HG02840 (cell line): ENCODE results near the gene SCAMP4.

Source experiments
- ATAC-seq: cut with Tn5 transposase; IDR thresholded peaks from one replicate; pipeline ENCODE4 v1.9.1; 2021; ENCODE audit warnings: mild to moderate bottlenecking, moderate library complexity, moderate number of reproducible peaks; ENCODE audit not compliant: unreplicated experiment, low FRiP score

SCAMP4 gene

DNA sequence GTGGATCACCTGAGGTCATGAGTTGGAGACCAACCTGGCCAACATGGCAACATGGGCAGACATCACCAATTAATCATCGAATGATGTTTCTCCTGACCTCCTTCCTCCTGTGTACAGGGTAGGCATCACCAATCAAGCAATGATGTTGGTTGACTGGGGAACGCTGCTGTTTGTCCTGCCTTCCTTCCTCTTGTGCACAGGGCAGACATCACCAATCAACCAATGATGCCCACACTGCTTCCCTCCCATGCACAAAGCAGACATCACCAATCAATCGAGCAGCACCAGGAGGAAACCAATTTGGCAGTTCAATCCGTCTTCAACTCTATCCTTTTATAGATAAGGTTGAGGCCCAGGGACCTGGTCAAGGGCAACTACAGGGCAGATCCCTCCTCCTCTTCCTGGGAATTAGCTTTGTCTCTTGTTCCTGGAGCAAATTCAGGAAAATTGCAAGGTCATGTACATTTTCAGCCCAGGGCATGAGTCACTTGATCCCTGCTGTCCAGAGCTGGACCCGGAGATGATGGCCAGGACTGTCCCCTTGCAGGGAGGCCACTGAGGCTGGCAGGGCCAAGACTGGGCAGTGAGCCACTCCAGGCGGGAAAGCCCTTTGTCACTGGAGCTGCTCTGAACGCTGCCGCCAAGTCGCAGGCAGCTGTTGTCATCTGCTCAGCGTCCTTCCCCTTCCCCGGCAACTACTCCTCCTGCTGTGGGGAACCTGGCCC, 30.4 kb downstream of the SCAMP4 start:
- ATAC-seq, result no peak

DNA sequence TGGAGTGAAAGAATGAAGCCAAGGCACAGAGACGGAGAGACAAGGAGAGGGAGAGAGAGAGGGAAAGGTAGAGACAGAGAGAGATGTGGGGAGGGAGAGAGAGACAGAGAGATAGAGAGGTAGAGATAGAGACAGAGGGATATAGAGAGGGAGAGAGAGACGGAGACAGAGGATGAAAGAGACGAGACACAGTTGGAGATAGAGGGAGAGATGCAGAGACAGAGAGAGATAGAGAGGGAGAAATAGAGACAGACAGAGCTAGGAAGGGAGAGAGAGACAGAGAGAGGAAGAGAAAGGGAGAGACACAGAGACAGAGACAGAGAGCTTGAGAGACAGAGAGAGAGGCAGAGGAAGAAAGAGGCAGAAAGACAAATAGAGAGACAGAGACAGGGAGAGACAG, 31.2 kb downstream of the SCAMP4 start:
- no peak for ATAC-seq

DNA sequence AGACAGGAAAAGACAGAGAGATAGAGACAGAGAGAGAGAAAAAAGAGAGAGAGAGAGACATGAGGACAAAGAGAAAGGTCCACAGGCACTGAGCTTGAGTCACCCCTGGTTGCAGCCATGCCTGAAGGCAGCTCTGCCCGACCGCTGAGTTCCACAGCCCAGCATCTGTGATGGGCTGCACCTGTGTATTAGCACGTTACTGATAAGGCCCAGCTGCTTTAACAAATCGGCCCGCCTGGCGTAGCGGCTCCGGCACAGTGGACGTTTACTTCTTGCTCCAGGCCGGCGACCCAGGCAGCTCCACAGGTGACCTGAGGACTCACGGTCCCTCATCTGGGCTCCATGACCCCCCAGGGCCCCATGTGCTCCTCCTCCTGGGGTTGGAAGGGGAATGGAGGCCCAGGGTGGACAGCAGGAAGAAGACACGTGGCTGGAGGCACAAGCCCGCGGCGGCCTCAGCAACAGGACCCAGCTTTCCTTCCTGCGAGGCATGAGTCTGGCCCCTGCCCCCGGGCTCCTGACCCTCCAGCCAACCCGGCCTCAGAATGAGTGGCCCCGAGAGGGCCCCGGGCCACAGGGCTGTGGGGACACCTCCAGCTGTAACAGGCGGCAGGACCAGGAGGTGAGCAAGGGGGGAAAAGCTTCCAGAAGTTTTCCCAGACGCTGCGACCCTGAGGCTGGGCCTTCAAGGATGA, 31.9 kb downstream of the SCAMP4 start:
- ATAC-seq, result no peak

- ATAC-seq, result no peak
Observed at GRCh38 chr19:1938071-1938470, 32.9 kb downstream of the SCAMP4 start.

DNA sequence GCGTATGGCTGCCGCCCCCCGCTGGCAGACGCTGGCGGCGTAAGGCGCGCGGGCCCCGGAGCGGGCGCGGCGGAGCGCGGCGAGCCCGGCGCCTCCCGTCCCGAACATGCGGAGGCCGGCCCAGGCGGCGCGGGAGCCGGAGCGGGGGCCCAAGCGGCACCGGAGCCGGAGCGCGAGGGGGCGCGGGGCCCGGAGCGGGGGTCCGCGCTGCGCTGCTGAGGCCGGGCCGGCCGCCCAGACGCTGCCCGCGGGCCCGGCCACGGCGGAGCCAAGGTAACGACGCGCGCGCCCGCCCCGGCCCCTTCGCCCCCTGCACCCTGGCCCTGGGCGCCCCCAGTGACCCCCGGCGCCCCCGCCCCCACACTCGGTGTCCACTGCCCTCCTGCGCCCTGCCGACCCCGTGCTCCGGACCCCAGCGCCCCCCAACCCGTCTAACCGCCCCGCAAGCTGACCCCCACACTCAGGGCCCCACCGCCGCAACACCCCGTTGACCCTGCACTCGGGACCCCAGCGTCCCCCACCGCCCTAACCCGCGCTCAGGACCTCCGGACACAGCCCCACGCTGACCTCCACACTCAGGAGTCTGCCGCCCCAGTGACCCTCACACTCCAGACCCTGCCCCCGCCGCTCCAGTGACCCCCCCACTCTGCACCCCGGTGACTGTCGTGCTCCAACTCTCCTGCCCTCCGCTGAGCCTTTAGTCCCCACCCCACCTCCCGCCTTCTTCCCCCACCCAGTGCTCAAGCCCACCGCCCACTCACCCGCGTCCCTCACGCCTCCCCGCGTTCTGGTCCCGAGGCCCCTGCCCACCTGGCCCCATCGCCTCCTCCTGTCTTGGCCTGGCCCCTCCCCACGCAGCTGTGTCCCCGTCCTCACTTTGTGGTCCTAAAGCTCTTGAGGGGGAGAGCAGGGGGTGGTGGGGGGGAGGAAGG, 36.2 kb downstream of the SCAMP4 start, which contains the start of gene CSNK1G2:
TSS of gene CSNK1G2 (plus strand) at position 27 of the 932 bp plus-strand sequence. CDS start 28,601 bp downstream, outside the sequence.
- no peak for ATAC-seq

DNA sequence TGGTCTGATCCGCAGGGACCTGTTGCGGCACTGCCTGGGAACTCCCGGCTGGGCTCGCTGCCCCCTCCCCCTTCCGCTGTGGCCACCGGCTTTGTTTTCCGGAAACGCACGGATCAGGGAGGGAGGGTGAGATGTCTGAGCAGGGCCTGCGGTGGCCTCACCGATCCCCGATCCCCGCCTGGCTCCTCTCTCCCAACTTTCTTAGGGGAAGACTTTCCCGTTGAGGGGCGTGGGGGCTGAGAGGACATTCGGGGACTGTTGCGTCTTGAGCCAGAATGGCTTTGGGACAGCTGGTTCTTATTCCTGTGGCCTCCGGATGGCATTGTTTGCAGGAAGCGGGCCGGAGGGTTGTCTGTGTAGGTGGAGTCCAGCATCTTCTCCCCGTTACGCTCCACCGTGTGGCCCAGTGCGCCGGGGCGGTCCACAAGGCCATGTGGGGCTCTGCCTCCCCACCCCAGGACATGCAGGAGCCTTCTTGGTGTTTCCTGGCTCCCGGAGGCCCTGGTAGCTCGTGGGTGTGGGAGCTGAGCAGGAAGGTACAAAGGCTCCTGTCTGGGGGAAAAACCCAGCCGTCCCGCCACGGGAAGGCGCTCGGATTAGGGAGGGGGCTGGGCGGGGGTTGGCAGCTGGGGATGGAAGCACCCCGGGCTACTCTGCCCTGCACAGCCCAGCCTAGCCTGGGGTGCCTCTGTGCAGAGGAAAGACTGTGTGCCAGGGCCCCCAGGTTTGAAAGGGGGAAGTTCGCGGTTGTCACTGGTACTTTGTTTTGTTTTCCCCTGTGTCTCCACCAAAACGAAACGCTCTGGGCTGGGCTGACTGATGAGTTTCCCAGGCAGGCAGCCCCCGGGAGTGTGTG, 37.1 kb downstream of the SCAMP4 start:
- no peak for ATAC-seq

DNA sequence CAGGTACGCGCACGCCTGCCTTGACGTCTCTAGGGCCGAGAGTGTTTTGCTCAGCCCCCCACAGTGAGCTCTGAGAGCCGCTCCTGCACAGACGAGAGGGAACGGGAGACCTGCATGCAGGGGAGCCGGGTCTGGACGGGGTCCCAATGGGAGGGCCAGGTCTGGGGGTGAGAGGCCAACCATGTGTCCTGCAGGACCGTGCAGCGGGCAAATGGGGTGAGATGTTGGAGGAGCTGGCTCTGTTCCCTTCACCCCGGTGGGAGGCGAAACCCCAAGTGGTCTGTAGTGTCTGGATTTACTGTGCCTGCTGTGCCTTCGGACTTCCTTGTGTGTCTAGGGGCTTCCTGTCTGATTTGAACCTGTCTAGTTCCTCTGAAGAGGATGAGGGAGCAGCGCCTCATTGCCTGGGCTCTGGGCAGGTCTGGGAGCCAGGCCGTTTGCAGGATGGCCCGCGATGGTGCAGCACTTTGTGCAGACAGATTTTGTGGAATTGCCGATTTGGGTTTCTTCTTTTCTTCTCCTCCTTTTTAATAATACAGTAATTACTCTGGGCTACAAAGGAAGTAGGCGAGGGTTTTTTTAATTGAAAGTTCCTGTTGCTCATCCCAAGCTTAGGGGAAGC, 37.8 kb downstream of the SCAMP4 start:
- ATAC-seq, result no peak

DNA sequence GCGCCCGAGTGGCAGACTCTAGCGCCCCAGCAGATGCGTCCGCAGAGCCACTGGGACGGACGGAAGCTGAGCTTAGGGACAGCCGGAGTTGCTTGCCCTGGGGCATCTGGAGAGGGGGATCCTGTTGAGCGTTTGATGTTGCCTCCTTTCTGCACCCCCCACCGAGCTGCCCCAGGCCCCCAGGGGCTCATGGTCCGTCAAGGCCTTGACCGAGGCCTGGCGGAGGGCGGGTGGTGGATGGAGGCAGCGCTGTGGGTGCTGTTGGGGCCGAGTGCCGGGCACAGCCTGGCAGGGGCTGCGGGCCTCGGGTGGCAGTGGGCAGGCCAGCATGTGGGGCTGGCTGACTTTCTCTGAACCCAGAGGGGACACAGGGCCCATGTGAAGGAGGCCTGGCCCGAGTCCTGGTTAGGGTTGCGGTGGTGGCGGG, 38.5 kb downstream of the SCAMP4 start:
- ATAC-seq, result no peak

DNA sequence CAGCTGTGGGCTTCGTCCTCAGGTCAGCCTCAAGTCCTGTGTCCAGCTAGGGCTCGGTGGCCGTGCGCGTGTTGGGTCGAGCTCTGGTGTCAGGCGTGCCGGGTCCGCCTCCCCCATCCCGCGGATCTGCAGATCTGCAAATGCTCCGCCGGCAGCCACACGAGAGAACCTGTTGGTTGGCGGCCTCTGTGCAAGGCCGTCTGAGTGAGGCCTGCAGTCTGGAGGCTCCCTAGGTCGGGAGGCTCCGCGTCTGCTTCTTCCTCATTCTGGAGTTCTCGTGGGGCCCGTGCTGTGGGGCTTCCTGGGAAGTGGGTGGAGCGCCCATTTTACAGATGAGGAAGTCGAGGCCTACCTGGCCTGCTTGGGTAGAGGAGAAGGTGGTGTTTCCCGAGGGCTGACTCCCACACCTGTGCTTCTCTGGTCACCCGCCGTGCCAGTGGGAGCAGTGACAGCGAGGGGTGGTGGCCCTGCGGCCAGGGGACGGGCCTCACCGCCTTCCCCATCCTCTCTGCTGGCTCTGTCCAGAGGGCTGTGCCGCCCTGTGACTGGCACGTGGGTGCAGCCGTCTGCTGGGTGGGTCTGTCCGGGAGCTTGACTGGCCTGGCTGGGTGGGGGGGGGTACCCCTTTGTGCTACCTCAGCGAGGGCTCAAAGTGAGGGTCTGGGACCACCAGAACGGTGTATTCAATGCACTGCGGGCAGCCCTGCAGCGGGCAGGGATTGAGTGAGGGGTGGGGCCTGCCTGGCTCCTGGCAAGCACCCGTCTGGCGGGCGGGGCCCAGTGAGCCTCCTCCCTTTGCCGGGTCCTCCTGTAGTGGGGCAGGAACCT, 39.1 kb downstream of the SCAMP4 start:
- ATAC-seq, result no peak

- ATAC-seq, result no peak
Observed at GRCh38 chr19:1944916-1945561, 39.8 kb downstream of the SCAMP4 start.

GRCh38 chr19:1945899-1946298, 40.7 kb downstream of the SCAMP4 start:
- ATAC-seq, result no peak

DNA sequence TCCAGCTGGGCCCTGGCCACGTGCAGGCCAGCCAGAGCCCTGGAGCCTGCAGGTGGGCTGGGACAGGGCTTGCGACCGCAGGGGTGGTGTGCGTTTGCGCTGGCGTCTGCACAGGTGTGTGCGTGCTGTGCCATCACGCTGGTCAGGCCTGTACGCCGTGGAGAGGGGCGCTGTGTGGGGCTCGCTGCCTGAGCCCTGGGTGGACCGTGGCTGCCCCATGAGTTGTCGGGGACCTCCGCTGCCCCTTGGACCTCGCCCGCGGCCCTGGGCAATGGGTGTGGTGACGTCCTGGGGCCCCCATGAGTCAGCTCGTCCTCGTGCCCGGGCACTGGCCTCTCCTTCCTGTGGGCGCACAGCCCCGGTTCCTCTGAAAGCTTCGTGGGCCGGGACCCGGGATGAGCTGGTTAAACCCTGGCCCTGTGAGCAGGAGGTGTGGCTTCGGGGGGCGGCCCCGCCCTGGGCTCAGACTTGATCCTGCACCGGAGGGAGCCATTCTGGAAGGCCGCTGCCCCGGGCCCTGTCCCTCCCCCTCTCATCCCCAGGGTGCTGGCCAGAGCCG, 42.5 kb downstream of the SCAMP4 start:
- no peak for ATAC-seq

DNA sequence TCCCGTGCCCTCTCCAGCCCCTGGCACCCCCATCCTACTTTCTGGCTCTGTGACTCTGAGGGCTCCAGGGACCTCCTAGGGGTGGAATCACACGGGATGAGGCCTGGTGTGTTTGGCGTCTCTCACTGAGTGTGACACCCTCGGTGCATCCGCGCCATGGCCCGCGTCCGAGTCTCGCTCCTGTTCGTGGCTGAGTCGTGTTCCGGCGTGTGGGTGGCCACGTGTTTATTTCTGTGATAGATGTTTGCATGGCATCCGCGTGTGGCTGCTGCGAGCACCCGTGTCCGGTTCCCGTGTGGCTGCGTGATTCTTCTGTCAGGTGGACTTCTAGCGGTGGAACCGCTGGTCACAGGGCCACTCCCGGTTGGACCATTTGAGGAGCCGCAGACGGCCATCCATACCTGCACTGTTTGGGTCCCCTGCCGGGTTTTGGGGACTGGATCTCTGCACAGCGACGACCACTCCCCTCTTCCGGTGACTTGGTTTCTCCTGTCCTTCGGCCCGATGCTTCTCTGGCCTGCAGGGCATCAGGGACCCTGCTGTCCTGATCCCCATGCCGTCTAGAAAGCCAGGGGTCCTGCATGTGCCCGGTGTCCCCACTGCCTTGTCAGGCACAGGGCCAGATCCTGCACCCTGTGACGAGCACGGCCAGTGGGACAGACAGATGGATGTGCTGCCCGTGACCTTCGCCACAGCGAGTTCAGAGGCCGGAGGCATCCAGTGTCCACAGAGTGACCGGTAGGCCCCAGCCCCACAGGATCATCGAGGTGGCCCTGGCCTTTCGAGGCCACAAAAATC, 44.3 kb downstream of the SCAMP4 start:
- ATAC-seq, result no peak

GRCh38 chr19:1950640-1951039, 45.4 kb downstream of the SCAMP4 start:
- ATAC-seq, result no peak

DNA sequence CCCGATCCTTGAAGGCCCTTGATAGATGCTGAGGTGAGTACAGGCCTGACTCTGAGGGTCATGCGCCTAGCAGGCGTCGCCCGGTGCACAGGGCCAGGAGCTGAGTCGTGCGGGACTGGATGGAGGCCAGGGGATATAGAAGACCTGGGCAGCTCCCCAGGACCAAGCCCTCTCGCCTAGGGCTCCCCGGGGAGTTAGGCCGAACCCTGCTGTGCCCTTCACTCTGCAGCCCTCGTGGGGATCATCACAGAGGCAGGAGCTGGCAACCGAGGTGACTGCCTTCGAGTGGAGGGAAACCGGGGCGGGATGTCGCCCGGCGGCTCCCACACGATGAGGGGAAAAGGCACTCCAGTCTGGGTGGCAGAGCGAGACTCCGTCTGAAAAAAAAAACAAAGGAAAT, 47.4 kb downstream of the SCAMP4 start:
- ATAC-seq, result no peak

DNA sequence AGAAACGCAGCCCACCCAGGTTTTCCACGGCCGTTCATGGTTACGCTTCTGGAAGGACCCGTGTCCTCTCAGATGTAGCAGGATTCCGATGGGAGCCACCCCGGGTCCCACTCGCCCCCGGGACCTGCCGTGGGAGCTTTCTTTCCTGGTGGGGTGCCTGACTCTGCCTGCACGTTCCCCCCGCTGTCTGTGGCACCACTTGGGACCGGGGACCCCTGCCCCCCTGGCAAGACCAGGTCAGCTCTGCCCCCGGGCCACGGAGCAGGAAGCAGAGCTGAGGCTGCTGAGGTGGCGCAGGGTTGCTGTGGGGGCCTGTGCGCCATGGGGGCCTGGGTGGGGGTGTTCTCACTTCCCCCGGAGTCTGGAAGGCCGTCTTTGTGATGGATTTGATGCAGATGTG, 47.8 kb downstream of the SCAMP4 start:
- no peak for ATAC-seq

DNA sequence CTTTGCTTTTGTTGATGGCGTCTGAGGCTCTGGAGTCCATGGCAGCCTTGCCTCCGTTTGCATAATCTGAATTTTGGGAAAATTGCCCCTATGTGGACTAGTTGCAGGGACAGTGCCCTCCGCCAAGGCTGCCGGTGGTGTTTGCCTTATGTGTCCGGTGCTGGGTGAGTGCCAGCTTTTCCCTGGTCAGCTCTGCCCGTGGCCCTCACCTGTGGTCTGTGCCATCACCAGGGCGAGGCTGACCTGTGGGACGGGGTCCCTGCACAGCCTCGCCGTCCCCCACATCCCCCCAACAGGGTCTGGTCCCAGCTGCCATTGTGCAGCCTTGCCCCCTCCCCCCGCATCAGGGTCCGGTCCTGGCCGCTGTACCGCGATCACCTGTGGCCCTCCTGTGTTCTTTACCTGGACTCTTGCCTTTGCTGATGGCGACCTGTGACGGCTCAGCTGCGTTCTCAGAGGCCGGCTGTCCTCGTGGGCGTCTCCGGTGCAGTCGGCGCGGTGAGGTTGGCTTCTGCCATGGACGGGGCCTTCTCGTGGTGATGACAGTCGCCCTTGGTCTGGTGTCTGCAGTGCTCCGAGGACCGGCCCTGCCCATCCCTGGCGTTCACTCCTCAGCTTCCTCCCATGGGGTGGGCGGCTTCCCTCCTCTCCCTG, 48.4 kb downstream of the SCAMP4 start:
- no peak for ATAC-seq
